HCT116 (cell line): ENCODE data around the gene NRP1. TPM values are rescaled to one million over a fixed set of nuclear protein-coding genes. Genes with fewer than 3 reads are reported as not detected.

Experiments
- ATAC-seq: fragments of 200-7000 bp; cut with Tn5 transposase; 2 replicates; pipeline ENCODE4 v1.9.1; 2020; ENCODE audit warnings: mild to moderate bottlenecking, moderate library complexity
- BruUV-seq: library from RNA; stranded (reverse); fragments of 400-500 nt; replicated peaks from 2 replicates; lab custom pipeline; 2021; lab: Mats Ljungman, UMichigan
- CTCF ChIA-PET: fragments of 300-600 bp; sonication (Branson Sonifier 250); formaldehyde crosslinking; loops from one replicate; lab custom pipeline; 2021; ENCODE audit warnings: antibody characterized with exemption; lab: Charles Lee
- POLR2A ChIA-PET: fragments of 300-600, 350-600 bp; sonication (Branson Sonifier 250); formaldehyde crosslinking; loops from one replicate; lab custom pipeline; 2021; ENCODE audit warnings: antibody characterized with exemption; lab: Charles Lee
- RAD21 ChIA-PET, 2 experiments: fragments of 300-600 bp; sonication (Branson Sonifier 250); formaldehyde crosslinking; loops; one replicate each; lab custom pipeline; 2023; ENCODE audit warnings: low total read pairs in 2 of 2; ENCODE audit not compliant: uncharacterized antibody in 2 of 2, unreplicated experiment in 2 of 2, low non-redundant PET in 1 of 2; lab: Charles Lee
- DNase-seq: peaks from one replicate; pipeline ENCODE4 v3.0.0-alpha.2; 2010; ENCODE audit warnings: low read depth, low spot score
- H2AFZ ChIP-seq: fragments of 200-600 bp; shearing (Covaris generic), sonication (generic); 2 replicates; pipeline ENCODE4 v1.6.1; 2017; ENCODE audit warnings: low read depth, mixed run types, mixed read lengths, antibody characterized with exemption, low read length; ENCODE audit not compliant: poor library complexity, severe bottlenecking
- H3K27ac ChIP-seq: 2 replicates; pipeline ENCODE4 v1.5.1; 2012; ENCODE audit warnings: low read depth, low read length
- H3K27me3 ChIP-seq: fragments of 200-600 bp; sonication (generic); 2 replicates; pipeline ENCODE4 v1.6.1; 2016; ENCODE audit warnings: mixed run types, low read length, mixed read lengths; ENCODE audit not compliant: insufficient read depth
- H3K36me3 ChIP-seq, 2 experiments: fragments of 200-500 bp in 1 of 2; fragments of 200-600 bp in 1 of 2; sonication (Bioruptor generic) in 1 of 2; sonication (generic) in 1 of 2; 2 replicates each; pipeline versions ENCODE4 v1.5.1 to v1.6.1; 2014 to 2016; ENCODE audit warnings: low read length in 2 of 2, inconsistent platforms in 1 of 2, mixed read lengths in 1 of 2, mixed run types in 1 of 2; ENCODE audit not compliant: insufficient read depth in 2 of 2, control insufficient read depth in 1 of 2
- H3K4me1 ChIP-seq, 2 experiments: fragments of 200-600 bp in 1 of 2; sonication (generic) in 1 of 2; 2 replicates each; pipeline versions ENCODE4 v1.5.1 to v1.6.1; 2012 to 2017; ENCODE audit warnings: low read length in 2 of 2, inconsistent platforms in 1 of 2, mild to moderate bottlenecking in 1 of 2, mixed read lengths in 1 of 2, mixed run types in 1 of 2, moderate library complexity in 1 of 2; ENCODE audit not compliant: insufficient read depth in 2 of 2, control insufficient read depth in 1 of 2
- H3K4me2 ChIP-seq: fragments of 200-600 bp; sonication (generic); 2 replicates; pipeline ENCODE4 v1.6.1; 2017; ENCODE audit warnings: mixed run types, low read length, mixed read lengths
- H3K4me3 ChIP-seq, 2 experiments: fragments of 200-600 bp in 1 of 2; sonication (generic) in 1 of 2; replicated peaks in 1 of 2; 2 replicates each; pipeline ENCODE4 v1.5.1; 2011 to 2016; ENCODE audit warnings: low read length in 2 of 2, control low read depth in 1 of 2, low read depth in 1 of 2, mild to moderate bottlenecking in 1 of 2, mixed read lengths in 1 of 2, mixed run types in 1 of 2
- H3K79me2 ChIP-seq: fragments of 200-600 bp; sonication (generic); 2 replicates; pipeline ENCODE4 v1.6.1; 2017; ENCODE audit warnings: mild to moderate bottlenecking, mixed run types, low read length, moderate library complexity, mixed read lengths; ENCODE audit not compliant: insufficient read depth
- H3K9ac ChIP-seq: fragments of 200-600 bp; sonication (generic); 2 replicates; pipeline ENCODE4 v1.6.1; 2016; ENCODE audit warnings: low read length, mixed read lengths
- H3K9me2 ChIP-seq: fragments of 200-600 bp; sonication (generic), shearing (Covaris generic); 2 replicates; pipeline ENCODE4 v1.6.1; 2017; ENCODE audit warnings: mixed run types, mild to moderate bottlenecking, moderate library complexity; ENCODE audit not compliant: insufficient read depth
- H3K9me3 ChIP-seq, 2 experiments: fragments of 200-500 bp in 1 of 2; fragments of 200-600 bp in 1 of 2; sonication (Bioruptor generic) in 1 of 2; sonication (generic) in 1 of 2; 2 replicates each; pipeline ENCODE4 v1.6.1; 2014 to 2017; ENCODE audit warnings: low read length in 2 of 2, mixed read lengths in 2 of 2, inconsistent platforms in 1 of 2, low read depth in 1 of 2, mild to moderate bottlenecking in 1 of 2, mixed run types in 1 of 2, moderate library complexity in 1 of 2; ENCODE audit not compliant: control insufficient read depth in 1 of 2, insufficient read depth in 1 of 2
- H4K20me1 ChIP-seq: fragments of 200-600 bp; sonication (generic), shearing (Covaris generic); 2 replicates; pipeline ENCODE4 v1.6.1; 2017; ENCODE audit warnings: mixed run types, mild to moderate bottlenecking, moderate library complexity; ENCODE audit not compliant: insufficient read depth
- CBX3 ChIP-seq: IDR thresholded peaks from 2 replicates; pipeline ENCODE4 v1.6.1; 2012; ENCODE audit warnings: low read depth
- FOSL1 ChIP-seq: IDR thresholded peaks from 2 replicates; pipeline ENCODE4 v1.6.1; 2012; ENCODE audit warnings: low read depth
- JUND ChIP-seq: IDR thresholded peaks from 2 replicates; pipeline ENCODE4 v1.6.1; 2012
- POLR2A ChIP-seq: IDR thresholded peaks from 2 replicates; pipeline ENCODE4 v1.7.0; 2011; ENCODE audit warnings: borderline replicate concordance; ENCODE audit not compliant: insufficient read depth, insufficient read length; ENCODE audit errors: extremely low read depth
- POLR2AphosphoS5 ChIP-seq: IDR thresholded peaks from 2 replicates; pipeline ENCODE4 v1.6.1; 2011; ENCODE audit warnings: mild to moderate bottlenecking, low read depth, low read length, moderate library complexity
- RAD21 ChIP-seq: IDR thresholded peaks from 2 replicates; pipeline ENCODE4 v1.6.1; 2012; ENCODE audit warnings: low read depth, mild to moderate bottlenecking
- SIN3A ChIP-seq: IDR thresholded peaks from 2 replicates; pipeline ENCODE4 v1.6.1; 2012; ENCODE audit warnings: low read depth
- YY1 ChIP-seq: IDR thresholded peaks from 2 replicates; pipeline ENCODE4 v1.6.1; 2011; ENCODE audit warnings: low read length, low read depth, moderate library complexity, mild to moderate bottlenecking; ENCODE audit not compliant: insufficient replicate concordance; ENCODE audit errors: extremely low read depth
- intact Hi-C: fragments of 100-400 bp; cut with micrococcal nuclease; formaldehyde crosslinking; loops from 2 replicates; pipeline ENCODE4 v1.10.0; 2022
- total RNA-seq: library from RNA; stranded (reverse); gene quantifications from one replicate; pipeline ENCODE4 v1.2.1, GENCODE V29; 2021; ENCODE audit not compliant: unreplicated experiment
- TF ChIP-seq, protein P1 (sequence below): IDR thresholded peaks from 2 replicates; pipeline ENCODE4 v1.6.1; 2012
- TF ChIP-seq, protein P2 (sequence below), 3 experiments: fragments of 200-600 bp in 1 of 3; sonication (generic) in 1 of 3; IDR thresholded peaks in 2 of 3; conservative IDR thresholded peaks in 1 of 3; 2 replicates each; pipeline ENCODE4 v1.5.1; 2012 to 2017; ENCODE audit warnings: low read depth in 2 of 3, low read length in 2 of 3, antibody characterized with exemption in 1 of 3, borderline replicate concordance in 1 of 3, control low read depth in 1 of 3, mild to moderate bottlenecking in 1 of 3, mixed read lengths in 1 of 3, mixed run types in 1 of 3, moderate library complexity in 1 of 3; ENCODE audit not compliant: insufficient read depth in 1 of 3
- TF ChIP-seq, protein P3 (sequence below): IDR thresholded peaks from 2 replicates; pipeline ENCODE4 v1.6.1; 2011; ENCODE audit warnings: mild to moderate bottlenecking, low read length, moderate library complexity; ENCODE audit not compliant: insufficient replicate concordance; ENCODE audit errors: extremely low read depth

The NRP1 gene
- total RNA-seq, 1 experiment from 2014 or later: 3.8 TPM

DNA sequence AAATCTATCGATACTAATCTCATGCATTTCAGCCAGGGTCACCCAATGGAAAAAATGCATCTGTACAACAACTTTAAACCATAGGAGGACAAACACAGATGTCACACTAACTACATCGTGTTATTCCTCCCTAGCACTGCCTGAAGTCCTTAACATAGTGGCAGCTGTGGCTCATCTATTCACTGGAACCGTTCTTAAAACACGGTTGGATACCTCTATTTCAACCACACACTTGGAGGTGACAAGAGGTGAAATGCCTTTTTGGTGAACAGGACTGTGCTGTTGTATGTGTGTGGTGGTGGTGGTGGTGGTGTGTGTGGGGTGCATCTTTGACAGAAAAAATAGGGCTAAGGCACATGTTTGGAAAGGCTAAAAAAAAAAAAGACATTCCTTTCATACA is 93.1 kb downstream of the NRP1 start (continued):
- no peak for TF ChIP-seq YY1
- TF ChIP-seq CBX3: no peak
- TF ChIP-seq, protein P1, sequence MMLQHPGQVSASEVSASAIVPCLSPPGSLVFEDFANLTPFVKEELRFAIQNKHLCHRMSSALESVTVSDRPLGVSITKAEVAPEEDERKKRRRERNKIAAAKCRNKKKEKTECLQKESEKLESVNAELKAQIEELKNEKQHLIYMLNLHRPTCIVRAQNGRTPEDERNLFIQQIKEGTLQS: no peak

DNA sequence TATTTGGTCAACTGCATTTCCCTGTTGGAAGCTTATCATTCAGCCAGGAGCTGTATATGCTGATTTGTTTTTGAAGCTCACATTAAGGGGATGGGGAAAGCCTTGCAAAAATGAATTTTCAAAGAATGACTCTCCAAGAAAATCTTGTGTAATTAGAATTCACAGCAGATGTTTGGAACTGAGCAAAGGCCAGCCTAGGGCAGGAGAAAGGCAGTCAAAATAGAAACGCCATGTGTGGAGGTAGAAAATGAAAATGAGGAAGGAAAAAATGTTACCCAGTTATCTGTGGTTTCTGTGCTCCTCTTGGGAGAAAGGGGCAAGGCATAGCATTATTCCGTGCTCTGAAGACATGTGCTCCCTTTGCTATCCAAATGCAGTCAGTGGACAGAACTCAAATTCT is 93.5 kb downstream of the NRP1 start:
- intact Hi-C loops: no loop called here
- no peak overlapping the region for H3K9ac ChIP-seq
- TF ChIP-seq, protein P2, sequence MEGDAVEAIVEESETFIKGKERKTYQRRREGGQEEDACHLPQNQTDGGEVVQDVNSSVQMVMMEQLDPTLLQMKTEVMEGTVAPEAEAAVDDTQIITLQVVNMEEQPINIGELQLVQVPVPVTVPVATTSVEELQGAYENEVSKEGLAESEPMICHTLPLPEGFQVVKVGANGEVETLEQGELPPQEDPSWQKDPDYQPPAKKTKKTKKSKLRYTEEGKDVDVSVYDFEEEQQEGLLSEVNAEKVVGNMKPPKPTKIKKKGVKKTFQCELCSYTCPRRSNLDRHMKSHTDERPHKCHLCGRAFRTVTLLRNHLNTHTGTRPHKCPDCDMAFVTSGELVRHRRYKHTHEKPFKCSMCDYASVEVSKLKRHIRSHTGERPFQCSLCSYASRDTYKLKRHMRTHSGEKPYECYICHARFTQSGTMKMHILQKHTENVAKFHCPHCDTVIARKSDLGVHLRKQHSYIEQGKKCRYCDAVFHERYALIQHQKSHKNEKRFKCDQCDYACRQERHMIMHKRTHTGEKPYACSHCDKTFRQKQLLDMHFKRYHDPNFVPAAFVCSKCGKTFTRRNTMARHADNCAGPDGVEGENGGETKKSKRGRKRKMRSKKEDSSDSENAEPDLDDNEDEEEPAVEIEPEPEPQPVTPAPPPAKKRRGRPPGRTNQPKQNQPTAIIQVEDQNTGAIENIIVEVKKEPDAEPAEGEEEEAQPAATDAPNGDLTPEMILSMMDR (IDR thresholded peaks at IDR 0.05 in 2 of 3, conservative IDR thresholded peaks at IDR 0.05 in 1 of 3; ENCODE audit: borderline replicate concordance in 1 of 3, insufficient read depth in 1 of 3, low read depth in 2 of 3, low read length in 2 of 3): no peak
- no peak for TF ChIP-seq RAD21
- no peaks in the 10 kb centered on the region for H3K9me3 ChIP-seq
- no peaks in the 10 kb centered on the region for H3K27me3 ChIP-seq
- ChIA-PET POLR2A (no interaction called here), RAD21 (no interaction called here), CTCF (no interaction called here)
- no peak overlapping the region for H2AFZ ChIP-seq
- no peaks in the 10 kb centered on the region for H3K9me2 ChIP-seq
- no peak for DNase-seq
- H3K4me2 ChIP-seq: no peak overlapping the region
- no peaks in the 10 kb centered on the region for H3K79me2 ChIP-seq
- BruUV-seq: no TSS peak
- ATAC-seq: no peak
- no peak overlapping the region for H3K27ac ChIP-seq
- H3K4me3 ChIP-seq: no peak overlapping the region
- H3K4me1 ChIP-seq: peaks cover 10 to 22% of the 10 kb centered on the region in 2 experiments
- H3K36me3 ChIP-seq: no peaks in the 10 kb centered on the region
- H4K20me1 ChIP-seq: no peaks in the 10 kb centered on the region

DNA sequence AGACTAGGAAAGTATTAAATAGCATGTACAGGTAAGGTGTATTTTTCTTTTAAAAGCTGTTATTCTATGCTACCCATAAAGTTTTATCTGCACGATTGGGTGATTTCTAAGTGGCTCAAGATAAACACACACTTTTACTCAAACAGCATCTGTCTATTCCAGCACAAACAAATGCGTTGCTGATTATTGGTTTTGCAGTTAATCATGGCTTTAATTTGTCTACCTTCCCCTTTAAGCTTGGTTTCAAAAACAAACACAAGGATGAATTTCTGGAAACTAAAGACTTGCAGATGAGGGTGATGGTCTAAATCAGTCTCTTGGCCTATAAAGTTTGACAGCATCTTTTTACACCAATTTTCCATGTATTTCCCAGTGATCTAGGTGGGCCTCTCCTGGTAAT is 94.2 kb downstream of the NRP1 start:
- BruUV-seq: no TSS peak
- DNase-seq: no peak
- Histone ChIP-seq H3K9me2 (no peaks in the 10 kb centered on the region), H2AFZ (no peak overlapping the region), H3K4me2 (no peak overlapping the region), H3K4me3 (no peak overlapping the region), H3K9ac (no peak overlapping the region), H3K9me3 (no peaks in the 10 kb centered on the region), H4K20me1 (no peaks in the 10 kb centered on the region), H3K27ac (no peak overlapping the region), H3K27me3 (no peaks in the 10 kb centered on the region), H3K79me2 (no peaks in the 10 kb centered on the region), H3K4me1 (peaks cover 10 to 22% of the 10 kb centered on the region in 2 experiments), H3K36me3 (no peaks in the 10 kb centered on the region)
- ChIA-PET POLR2A (no interaction called here), RAD21 (no interaction called here), CTCF (no interaction called here)
- no peak for ATAC-seq
- intact Hi-C loops: no loop called here
- TF ChIP-seq FOSL1: no peak
- no peak for TF ChIP-seq RAD21
- TF ChIP-seq SIN3A: no peak
- no peak for TF ChIP-seq JUND
- TF ChIP-seq CBX3: no peak
- TF ChIP-seq, protein P1: no peak
- no peak for TF ChIP-seq POLR2AphosphoS5
- no peak for TF ChIP-seq POLR2A
- TF ChIP-seq, protein P3, sequence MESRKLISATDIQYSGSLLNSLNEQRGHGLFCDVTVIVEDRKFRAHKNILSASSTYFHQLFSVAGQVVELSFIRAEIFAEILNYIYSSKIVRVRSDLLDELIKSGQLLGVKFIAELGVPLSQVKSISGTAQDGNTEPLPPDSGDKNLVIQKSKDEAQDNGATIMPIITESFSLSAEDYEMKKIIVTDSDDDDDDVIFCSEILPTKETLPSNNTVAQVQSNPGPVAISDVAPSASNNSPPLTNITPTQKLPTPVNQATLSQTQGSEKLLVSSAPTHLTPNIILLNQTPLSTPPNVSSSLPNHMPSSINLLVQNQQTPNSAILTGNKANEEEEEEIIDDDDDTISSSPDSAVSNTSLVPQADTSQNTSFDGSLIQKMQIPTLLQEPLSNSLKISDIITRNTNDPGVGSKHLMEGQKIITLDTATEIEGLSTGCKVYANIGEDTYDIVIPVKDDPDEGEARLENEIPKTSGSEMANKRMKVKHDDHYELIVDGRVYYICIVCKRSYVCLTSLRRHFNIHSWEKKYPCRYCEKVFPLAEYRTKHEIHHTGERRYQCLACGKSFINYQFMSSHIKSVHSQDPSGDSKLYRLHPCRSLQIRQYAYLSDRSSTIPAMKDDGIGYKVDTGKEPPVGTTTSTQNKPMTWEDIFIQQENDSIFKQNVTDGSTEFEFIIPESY: no peak
- TF ChIP-seq, all 23 proteins: peak for 0
